ENCODE results near the gene FBXO24.

DNA sequence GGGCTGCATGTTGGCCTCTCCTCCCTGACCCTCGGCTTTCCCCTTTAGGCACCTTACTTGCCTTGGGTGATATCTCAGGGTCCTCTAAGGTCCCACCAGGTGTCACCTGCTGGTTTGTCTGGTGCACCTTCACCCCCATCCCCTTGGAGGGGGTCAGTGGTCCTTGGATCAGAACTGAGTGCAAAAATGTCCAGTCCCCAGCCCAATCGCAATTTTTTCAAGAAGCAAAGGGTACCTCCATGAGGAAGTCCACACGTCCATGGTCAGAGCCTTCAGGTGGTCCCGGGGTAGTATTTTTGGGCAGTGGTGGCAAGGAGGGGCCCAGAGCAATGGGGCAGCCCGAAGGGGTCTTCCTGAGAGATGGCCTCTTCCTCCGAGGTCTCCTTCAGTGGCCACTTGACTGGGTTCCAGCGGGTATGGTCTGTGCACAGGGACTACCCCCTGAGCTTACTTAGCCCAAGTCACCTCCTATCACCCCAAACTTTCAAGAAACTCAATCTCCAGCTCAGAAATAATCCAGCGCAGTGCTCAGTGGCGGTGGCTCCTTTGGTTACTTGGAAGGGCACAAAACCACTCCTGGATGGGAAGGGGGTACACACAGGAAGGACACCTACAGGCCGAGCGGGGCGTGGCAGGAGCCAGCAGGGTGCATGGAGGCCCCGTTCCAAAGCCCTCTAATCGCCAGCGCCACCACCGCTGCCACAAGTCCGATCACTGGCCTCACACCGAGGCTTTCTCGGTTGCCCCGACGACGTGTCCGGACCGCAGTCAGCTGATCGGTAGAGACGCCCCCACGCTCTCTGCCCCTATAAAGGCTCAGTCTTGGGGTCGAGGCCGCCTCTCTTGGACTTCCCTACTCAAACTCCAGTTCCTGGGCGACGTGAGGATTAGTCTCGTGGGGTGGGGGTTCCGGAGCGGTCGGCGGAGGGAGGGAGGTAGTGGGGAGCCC, 17.0 kb upstream of the FBXO24 start:
- TF ChIP-seq, protein P1, sequence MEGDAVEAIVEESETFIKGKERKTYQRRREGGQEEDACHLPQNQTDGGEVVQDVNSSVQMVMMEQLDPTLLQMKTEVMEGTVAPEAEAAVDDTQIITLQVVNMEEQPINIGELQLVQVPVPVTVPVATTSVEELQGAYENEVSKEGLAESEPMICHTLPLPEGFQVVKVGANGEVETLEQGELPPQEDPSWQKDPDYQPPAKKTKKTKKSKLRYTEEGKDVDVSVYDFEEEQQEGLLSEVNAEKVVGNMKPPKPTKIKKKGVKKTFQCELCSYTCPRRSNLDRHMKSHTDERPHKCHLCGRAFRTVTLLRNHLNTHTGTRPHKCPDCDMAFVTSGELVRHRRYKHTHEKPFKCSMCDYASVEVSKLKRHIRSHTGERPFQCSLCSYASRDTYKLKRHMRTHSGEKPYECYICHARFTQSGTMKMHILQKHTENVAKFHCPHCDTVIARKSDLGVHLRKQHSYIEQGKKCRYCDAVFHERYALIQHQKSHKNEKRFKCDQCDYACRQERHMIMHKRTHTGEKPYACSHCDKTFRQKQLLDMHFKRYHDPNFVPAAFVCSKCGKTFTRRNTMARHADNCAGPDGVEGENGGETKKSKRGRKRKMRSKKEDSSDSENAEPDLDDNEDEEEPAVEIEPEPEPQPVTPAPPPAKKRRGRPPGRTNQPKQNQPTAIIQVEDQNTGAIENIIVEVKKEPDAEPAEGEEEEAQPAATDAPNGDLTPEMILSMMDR (IDR thresholded peaks at IDR 0.05): no peak
- TF ChIP-seq POLR2A (IDR thresholded peaks at IDR 0.05): no peak

Measured in lower leg skin (tissue), 3 donors.